ENCODE results near the gene JAM3. TPM values are rescaled to one million over a fixed set of nuclear protein-coding genes. Genes with fewer than 3 reads are reported as not detected.

Gene JAM3
- total RNA-seq, 1 experiment from 2014 or later = 1.5 TPM

DNA sequence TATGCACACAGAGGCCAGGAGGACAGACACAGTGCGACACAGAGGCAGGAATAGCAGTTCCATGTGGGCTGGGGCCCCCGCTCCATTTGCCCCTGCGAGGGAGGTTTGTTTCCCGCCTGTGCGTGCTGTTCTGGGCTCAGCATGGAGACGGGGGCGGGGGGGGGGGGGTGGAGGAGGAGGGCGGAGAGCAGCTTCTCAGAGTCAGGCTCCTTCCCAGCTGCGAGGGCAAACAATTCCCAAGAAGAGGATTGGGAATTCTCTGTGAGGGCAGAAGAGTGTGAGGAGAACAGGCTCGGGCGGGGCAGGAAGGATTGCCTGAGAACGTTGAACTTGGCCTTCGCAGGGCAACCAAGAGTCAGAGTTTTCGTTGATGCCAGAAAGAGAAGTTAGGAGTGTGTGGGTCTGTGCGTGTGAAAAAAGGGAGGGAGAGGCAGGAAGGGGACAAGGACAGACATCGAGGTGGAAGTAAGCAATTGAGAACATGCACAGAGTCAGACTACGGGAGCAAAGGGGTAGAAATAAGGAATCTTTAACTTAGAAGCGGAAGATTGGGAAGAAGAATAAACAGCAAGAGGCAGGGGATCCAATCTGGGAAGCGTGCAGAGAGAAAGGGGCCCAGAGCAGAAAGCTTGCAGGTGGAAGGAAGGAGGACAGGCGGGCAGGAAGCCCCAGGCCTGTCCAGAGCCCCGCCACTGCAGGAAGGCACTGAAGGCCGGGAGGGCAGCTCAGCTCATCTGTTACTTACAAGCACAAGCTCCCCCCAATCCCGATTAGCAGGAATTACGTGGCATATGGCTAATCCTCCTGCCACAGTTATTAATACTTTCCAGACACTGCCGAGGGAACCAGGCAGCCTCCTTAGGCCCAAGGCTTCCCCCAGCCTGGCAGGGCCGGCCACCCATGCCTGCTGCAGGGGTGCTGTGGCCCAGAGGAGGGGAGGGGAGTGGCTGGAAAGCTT is 15.6 kb upstream of the JAM3 start:
- BruUV-seq (replicated peaks) = no TSS peak
- H3K27ac Mint-ChIP-seq (ENCODE audit: unreplicated experiment) = no peak overlapping the region

DNA sequence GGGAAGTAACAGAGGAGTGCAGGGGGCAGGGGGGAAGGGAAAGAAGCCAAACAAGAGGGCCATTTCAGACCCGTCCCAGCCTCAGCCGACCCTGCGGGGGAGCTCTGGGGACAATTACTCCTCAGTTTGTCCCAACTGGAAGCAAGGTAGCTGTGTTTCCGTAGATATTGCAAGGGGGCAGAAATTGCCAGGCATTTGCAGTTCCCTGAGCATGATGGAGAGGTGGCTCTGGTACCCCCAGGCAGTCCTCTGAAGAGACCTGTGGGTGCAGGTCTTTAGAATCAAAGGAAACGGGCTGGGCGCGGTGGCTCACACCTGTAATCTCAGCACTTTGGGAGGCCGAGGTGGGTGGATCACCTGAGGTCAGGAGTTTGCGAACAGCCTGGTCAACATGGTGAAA is 13.8 kb upstream of the JAM3 start:
- Mint-ChIP-seq H3K9me3 (ENCODE audit: unreplicated experiment) (peaks cover 9% of the 10 kb centered on the region), H3K4me3 (ENCODE audit: unreplicated experiment) (no peak overlapping the region), H3K36me3 (ENCODE audit: insufficient read depth, unreplicated experiment) (no peaks in the 10 kb centered on the region), H3K27ac (ENCODE audit: unreplicated experiment) (no peak overlapping the region), H3K4me1 (ENCODE audit: low read depth, unreplicated experiment) (no peaks in the 10 kb centered on the region), H3K27me3 (ENCODE audit: insufficient read depth, unreplicated experiment) (peaks cover 28% of the 10 kb centered on the region)
- CTCF ChIA-PET = interaction anchor here (0.6 to 1.2 kb wide), 2 partner anchors 9 to 127 kb away, joined by 4 to 7 read pairs; no protein-coding TSS in a partner anchor
- peaks cover 4% of the 10 kb centered on the region; the same call in 1 of the 2 replicates for H3K4me1 ChIP-seq
- TF ChIP-seq, protein P1, sequence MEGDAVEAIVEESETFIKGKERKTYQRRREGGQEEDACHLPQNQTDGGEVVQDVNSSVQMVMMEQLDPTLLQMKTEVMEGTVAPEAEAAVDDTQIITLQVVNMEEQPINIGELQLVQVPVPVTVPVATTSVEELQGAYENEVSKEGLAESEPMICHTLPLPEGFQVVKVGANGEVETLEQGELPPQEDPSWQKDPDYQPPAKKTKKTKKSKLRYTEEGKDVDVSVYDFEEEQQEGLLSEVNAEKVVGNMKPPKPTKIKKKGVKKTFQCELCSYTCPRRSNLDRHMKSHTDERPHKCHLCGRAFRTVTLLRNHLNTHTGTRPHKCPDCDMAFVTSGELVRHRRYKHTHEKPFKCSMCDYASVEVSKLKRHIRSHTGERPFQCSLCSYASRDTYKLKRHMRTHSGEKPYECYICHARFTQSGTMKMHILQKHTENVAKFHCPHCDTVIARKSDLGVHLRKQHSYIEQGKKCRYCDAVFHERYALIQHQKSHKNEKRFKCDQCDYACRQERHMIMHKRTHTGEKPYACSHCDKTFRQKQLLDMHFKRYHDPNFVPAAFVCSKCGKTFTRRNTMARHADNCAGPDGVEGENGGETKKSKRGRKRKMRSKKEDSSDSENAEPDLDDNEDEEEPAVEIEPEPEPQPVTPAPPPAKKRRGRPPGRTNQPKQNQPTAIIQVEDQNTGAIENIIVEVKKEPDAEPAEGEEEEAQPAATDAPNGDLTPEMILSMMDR (IDR thresholded peaks at IDR 0.05; ENCODE audit: insufficient read depth in 1 of 2, low read depth in 1 of 2, low read length in 1 of 2, severe bottlenecking in 1 of 2, unreplicated experiment in 1 of 2) = no peak
- no peak overlapping the region for H3K4me3 ChIP-seq (ENCODE audit: low read depth, low read length)
- intact Hi-C loops (cut with micrococcal nuclease; ENCODE audit: unreplicated experiment) = no loop called here
- BruUV-seq (replicated peaks) = no TSS peak
- no peaks in the 10 kb centered on the region for H3K27me3 ChIP-seq (replicated peaks; ENCODE audit: control insufficient read depth, insufficient read depth, low read length)
- no peaks in the 10 kb centered on the region for H3K36me3 ChIP-seq (ENCODE audit: control insufficient read depth, insufficient read depth, low read length)
- POLR2A ChIA-PET = no interaction called here
- no peak for DNase-seq
- no peaks in the 10 kb centered on the region; the same call in 1 of the 2 replicates for H3K9me3 ChIP-seq

More for the DNA sequence above, 15.6 kb upstream of the JAM3 start:
- Mint-ChIP-seq H3K4me3 (ENCODE audit: unreplicated experiment) (no peak overlapping the region), H3K9me3 (ENCODE audit: unreplicated experiment) (peaks cover 7% of the 10 kb centered on the region), H3K4me1 (ENCODE audit: low read depth, unreplicated experiment) (no peaks in the 10 kb centered on the region), H3K36me3 (ENCODE audit: insufficient read depth, unreplicated experiment) (no peaks in the 10 kb centered on the region), H3K27me3 (ENCODE audit: insufficient read depth, unreplicated experiment) (peaks cover 27% of the 10 kb centered on the region)
- CTCF ChIA-PET = interaction anchor here (1.3 kb wide), 1 partner anchor 45 kb away, joined by 5 read pairs; no protein-coding TSS in a partner anchor
- Histone ChIP-seq H3K4me3 (ENCODE audit: low read depth, low read length) (no peak overlapping the region), H3K9me3 (no peaks in the 10 kb centered on the region), H3K27me3 (replicated peaks; ENCODE audit: control insufficient read depth, insufficient read depth, low read length) (no peaks in the 10 kb centered on the region), H3K4me1 (peaks cover 4% of the 10 kb centered on the region; the same call in 1 of the 2 replicates), H3K36me3 (ENCODE audit: control insufficient read depth, insufficient read depth, low read length) (no peaks in the 10 kb centered on the region)
- TF ChIP-seq, protein P1 (IDR thresholded peaks at IDR 0.05; ENCODE audit: insufficient read depth in 1 of 2, low read depth in 1 of 2, low read length in 1 of 2, severe bottlenecking in 1 of 2, unreplicated experiment in 1 of 2) = no peak
- intact Hi-C loops (cut with micrococcal nuclease; ENCODE audit: unreplicated experiment) = no loop called here
- POLR2A ChIA-PET = no interaction called here
- DNase-seq = no peak

DNA sequence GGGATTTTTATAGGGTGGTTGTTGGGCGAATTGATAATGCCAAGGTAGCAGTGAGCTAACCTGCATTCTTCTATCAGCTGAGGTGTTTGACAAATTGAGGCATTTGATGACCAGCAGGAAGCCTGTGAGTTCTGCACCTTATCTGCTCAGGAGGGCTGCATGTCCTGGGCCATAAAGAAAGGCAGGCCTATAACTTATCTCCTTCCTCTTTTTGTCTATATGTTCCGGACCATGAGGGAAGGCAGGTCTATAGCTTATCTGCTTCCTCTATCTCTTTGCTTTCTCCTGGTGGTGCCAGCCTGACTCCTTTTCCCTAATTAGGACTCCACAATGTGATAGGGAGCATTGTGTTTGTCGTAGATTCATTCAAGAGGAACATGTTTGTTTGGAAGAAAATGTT is 8.6 kb upstream of the JAM3 start:
- CTCF ChIA-PET = interaction anchor here (1.3 kb wide), 1 partner anchor 38 kb away, joined by 3 read pairs; no protein-coding TSS in a partner anchor
- Histone ChIP-seq H3K27me3 (replicated peaks; ENCODE audit: control insufficient read depth, insufficient read depth, low read length) (no peaks in the 10 kb centered on the region), H3K36me3 (ENCODE audit: control insufficient read depth, insufficient read depth, low read length) (no peaks in the 10 kb centered on the region), H3K9me3 (no peaks in the 10 kb centered on the region; the same call in 1 of the 2 replicates), H3K4me1 (no peaks in the 10 kb centered on the region), H3K4me3 (ENCODE audit: low read depth, low read length) (no peak overlapping the region)
- Mint-ChIP-seq H3K36me3 (ENCODE audit: insufficient read depth, unreplicated experiment) (no peaks in the 10 kb centered on the region), H3K27me3 (ENCODE audit: insufficient read depth, unreplicated experiment) (peaks cover 31% of the 10 kb centered on the region), H3K4me3 (ENCODE audit: unreplicated experiment) (no peak overlapping the region), H3K9me3 (ENCODE audit: unreplicated experiment) (peaks cover 9% of the 10 kb centered on the region), H3K4me1 (ENCODE audit: low read depth, unreplicated experiment) (no peaks in the 10 kb centered on the region), H3K27ac (ENCODE audit: unreplicated experiment) (no peak overlapping the region)
- TF ChIP-seq, protein P1 (IDR thresholded peaks at IDR 0.05; ENCODE audit: insufficient read depth in 1 of 2, low read depth in 1 of 2, low read length in 1 of 2, severe bottlenecking in 1 of 2, unreplicated experiment in 1 of 2) = no peak
- intact Hi-C loops (cut with micrococcal nuclease; ENCODE audit: unreplicated experiment) = no loop called here
- BruUV-seq (replicated peaks) = no TSS peak
- POLR2A ChIA-PET = interaction anchor here (0.6 kb wide), 1 partner anchor 86 kb away, joined by 3 read pairs; no protein-coding TSS in a partner anchor
- no peak for DNase-seq
